Stimulated activated CD4-positive, alpha-beta T cell treated with anti-CD3 and anti-CD28 coated beads, Interleukin-12 subunit alpha, Interleukin-12 subunit beta, amount 100 ng/mL, for 4 hours (primary cell): ENCODE data around the gene ZNRF3.
A peak's percentile ranks its signal among the peaks of the same experiment; 100 is the strongest.
"Not testable (repeated sequence)": the region's sequence is repeated elsewhere in the genome, so short reads cannot be mapped to it uniquely, and the experiment has no call there.

ENCODE experiments used
- DNase-seq: peaks from one replicate; pipeline ENCODE4 v3.0.0-alpha.2; 2020

The ZNRF3 gene

GRCh38 chr22:29016067-29016938 is 132.9 kb downstream of the ZNRF3 start:
- DNase-seq, result no peak

- DNase-seq, result no peak
Measured at GRCh38 chr22:29018293-29019189, 135.2 kb downstream of the ZNRF3 start.

- no peak for DNase-seq
Measured at GRCh38 chr22:29022101-29022817, 138.9 kb downstream of the ZNRF3 start.

GRCh38 chr22:29023172-29023796 is 139.9 kb downstream of the ZNRF3 start:
- DNase-seq, result no peak

- no peak for DNase-seq
Measured at GRCh38 chr22:29026579-29026978, 143.2 kb downstream of the ZNRF3 start.

- no peak for DNase-seq
Measured at GRCh38 chr22:29028468-29028867, 145.1 kb downstream of the ZNRF3 start.

- DNase-seq, result no peak
Measured at GRCh38 chr22:29029202-29030000, 146.0 kb downstream of the ZNRF3 start.

- DNase-seq, result no peak
Measured at GRCh38 chr22:29030016-29030617, 146.7 kb downstream of the ZNRF3 start.

- DNase-seq, result no peak
Measured at GRCh38 chr22:29030618-29031226, 147.3 kb downstream of the ZNRF3 start.

- no peak for DNase-seq
Measured at GRCh38 chr22:29031227-29032011, 148.0 kb downstream of the ZNRF3 start.

GRCh38 chr22:29032014-29032475 is 148.7 kb downstream of the ZNRF3 start:
- DNase-seq, result no peak

GRCh38 chr22:29032584-29032983 is 149.2 kb downstream of the ZNRF3 start:
- no peak for DNase-seq

- DNase-seq, result no peak
Measured at GRCh38 chr22:29037340-29037932, 154.1 kb downstream of the ZNRF3 start.

GRCh38 chr22:29039148-29039547 is 155.8 kb downstream of the ZNRF3 start:
- DNase-seq, result no peak

GRCh38 chr22:29039684-29040083 is 156.3 kb downstream of the ZNRF3 start:
- not testable (repeated sequence) for DNase-seq

GRCh38 chr22:29040385-29041275 is 157.3 kb downstream of the ZNRF3 start:
- peak; percentile 55 for DNase-seq

GRCh38 chr22:29041408-29041807 is 158.0 kb downstream of the ZNRF3 start:
- no peak for DNase-seq

GRCh38 chr22:29043906-29044575 is 160.7 kb downstream of the ZNRF3 start:
- no peak for DNase-seq
